Natural killer cell (primary cell): ENCODE data around the gene ACVR2B. TPM values are rescaled to one million over a fixed set of nuclear protein-coding genes. Genes with fewer than 3 reads are reported as not detected.

Experiments used
- ATAC-seq, 3 donors: fragments of 150-1000 bp in 2 of 3; fragments of 200-7000 bp in 1 of 3; cut with Tn5 transposase; 1 replicate in 1 of 3; 2 replicates in 2 of 3; pipeline ENCODE4 v1.10.0; 2021; ENCODE audit warnings: mild to moderate bottlenecking in 2 of 3, moderate library complexity in 2 of 3
- DNase-seq, 2 donors: peaks; one replicate each; pipeline versions ENCODE4 v3.0.0 to v3.0.0-alpha.2; 2013 to 2021; ENCODE audit warnings: mixed read lengths in 1 of 2
- H3K27ac ChIP-seq: one replicate; pipeline ENCODE4 v1.5.1; 2013; ENCODE audit warnings: mild to moderate bottlenecking, low read length
- H3K27me3 ChIP-seq: one replicate; pipeline ENCODE4 v1.6.1; 2013; ENCODE audit warnings: low read length; ENCODE audit not compliant: control insufficient read depth, insufficient read depth
- H3K36me3 ChIP-seq: one replicate; pipeline ENCODE4 v1.6.1; 2013; ENCODE audit warnings: low read length; ENCODE audit not compliant: control insufficient read depth, insufficient read depth
- H3K4me1 ChIP-seq: one replicate; pipeline ENCODE4 v1.6.1; 2013; ENCODE audit warnings: low read length; ENCODE audit not compliant: control insufficient read depth, insufficient read depth
- H3K4me3 ChIP-seq: one replicate; pipeline ENCODE4 v1.5.1; 2013; ENCODE audit warnings: low read length
- H3K9me3 ChIP-seq: one replicate; pipeline ENCODE4 v1.6.1; 2013; ENCODE audit warnings: low read length; ENCODE audit not compliant: control insufficient read depth, insufficient read depth
- H3K27ac Mint-ChIP-seq, 2 donors: one replicate each; pipeline ENCODE4 v1.8.0; 2022; ENCODE audit warnings: mild to moderate bottlenecking in 2 of 2, mixed read lengths in 2 of 2, moderate library complexity in 1 of 2
- H3K27me3 Mint-ChIP-seq, 2 donors: one replicate each; pipeline ENCODE4 v1.8.0; 2022; ENCODE audit warnings: low read depth in 2 of 2, mixed read lengths in 2 of 2
- H3K36me3 Mint-ChIP-seq: one replicate; pipeline ENCODE4 v1.8.0; 2022; ENCODE audit warnings: mixed read lengths
- H3K4me1 Mint-ChIP-seq, 2 donors: one replicate each; pipeline ENCODE4 v1.8.0; 2022; ENCODE audit warnings: mixed read lengths in 2 of 2
- H3K4me3 Mint-ChIP-seq: one replicate; pipeline ENCODE4 v1.8.0; 2022; ENCODE audit warnings: mild to moderate bottlenecking, moderate library complexity, mixed read lengths
- H3K9me3 Mint-ChIP-seq, 2 donors: one replicate each; pipeline ENCODE4 v1.8.0; 2022; ENCODE audit warnings: mixed read lengths in 2 of 2
- CTCF ChIP-seq: fragments of 200-600 bp; IDR thresholded peaks from one replicate; pipeline ENCODE4 v1.8.0; 2022; ENCODE audit warnings: antibody characterized with exemption
- WGBS: methylation state at CpG from one replicate; pipeline ENCODE4 v1.1.7; 2013; ENCODE audit warnings: missing lambda C conversion rate; ENCODE audit not compliant: insufficient coverage; 5-methylcytosine and 5-hydroxymethylcytosine counted together
- intact Hi-C: fragments of 100-400 bp; cut with micrococcal nuclease; formaldehyde crosslinking; loops from one replicate; pipeline ENCODE4 v1.14.2; 2022
- total RNA-seq, 4 donors: library from RNA; stranded (reverse); fragments of 120-200 nt in 1 of 4; gene quantifications; one replicate each; pipeline versions ENCODE4 v1.2.3 to v1.2.4, GENCODE V29; 2013 to 2022

Gene ACVR2B
- total RNA-seq, 3 donors from 2014 or later (not counting 1 experiment from before 2014, with no cell fraction given), result 1.6 to 3.1 (median 2.7) TPM

- ATAC-seq, result no peak
- intact Hi-C loops, result no loop called here
- no peak overlapping the region for H3K4me3 ChIP-seq
- DNase-seq, result no peak
- no peak overlapping the region for H3K27ac ChIP-seq
- Mint-ChIP-seq H3K36me3 (peaks cover 12% of the 10 kb centered on the region), H3K27me3 (no peaks in the 10 kb centered on the region), H3K9me3 (no peaks in the 10 kb centered on the region), H3K4me1 (peaks cover 0 to 4% of the 10 kb centered on the region in 2 donors), H3K4me3 (no peak overlapping the region), H3K27ac (no peak overlapping the region)
- 98% methylated on average over 8 of the region's 8 CpGs for WGBS
- no peaks in the 10 kb centered on the region for H3K27me3 ChIP-seq
- H3K4me1 ChIP-seq, result no peaks in the 10 kb centered on the region
- H3K36me3 ChIP-seq, result no peaks in the 10 kb centered on the region
- no peaks in the 10 kb centered on the region for H3K9me3 ChIP-seq
- no peak for TF ChIP-seq CTCF
Observed at GRCh38 chr3:38538773-38539353, 85.2 kb downstream of the ACVR2B start.

GRCh38 chr3:38541806-38542205 is 88.1 kb downstream of the ACVR2B start:
- Mint-ChIP-seq H3K36me3 (no peaks in the 10 kb centered on the region), H3K9me3 (no peaks in the 10 kb centered on the region), H3K27me3 (no peaks in the 10 kb centered on the region), H3K4me3 (no peak overlapping the region), H3K27ac (no peak overlapping the region), H3K4me1 (no peaks in the 10 kb centered on the region)
- Histone ChIP-seq H3K4me3 (no peak overlapping the region), H3K27ac (no peak overlapping the region), H3K27me3 (no peaks in the 10 kb centered on the region), H3K36me3 (no peaks in the 10 kb centered on the region), H3K9me3 (no peaks in the 10 kb centered on the region), H3K4me1 (no peaks in the 10 kb centered on the region)
- no peak for DNase-seq
- ATAC-seq, result no peak
- 88% methylated on average over 9 of the region's 9 CpGs for WGBS
- intact Hi-C loops, result no loop called here
- TF ChIP-seq CTCF, result no peak

Other genes with a start within 250 kb of the ACVR2B start
- under 1 TPM; 0.16 to 0.85 (median 0.40) TPM for gene SLC22A13, start 188.1 kb upstream of the ACVR2B start, total RNA-seq
- under 1 TPM in 1 of 3 donors, not detected in 2; 0.20 TPM for gene SLC22A14, start 171.6 kb upstream of the ACVR2B start, total RNA-seq
- 1 to 10 TPM; 1.6 to 3.7 (median 2.4) TPM for gene XYLB, start 107.1 kb upstream of the ACVR2B start, total RNA-seq
- 10 to 100 TPM; 27.3 to 34.5 (median 30.5) TPM for gene EXOG, start 42.5 kb downstream of the ACVR2B start, total RNA-seq
- gene SCN5A, start 195.8 kb downstream of the ACVR2B start, total RNA-seq, result under 1 TPM in 1 of 3 donors, not detected in 2; 0.50 TPM